ENCODE data around the gene CDH23.

Gene CDH23

DNA sequence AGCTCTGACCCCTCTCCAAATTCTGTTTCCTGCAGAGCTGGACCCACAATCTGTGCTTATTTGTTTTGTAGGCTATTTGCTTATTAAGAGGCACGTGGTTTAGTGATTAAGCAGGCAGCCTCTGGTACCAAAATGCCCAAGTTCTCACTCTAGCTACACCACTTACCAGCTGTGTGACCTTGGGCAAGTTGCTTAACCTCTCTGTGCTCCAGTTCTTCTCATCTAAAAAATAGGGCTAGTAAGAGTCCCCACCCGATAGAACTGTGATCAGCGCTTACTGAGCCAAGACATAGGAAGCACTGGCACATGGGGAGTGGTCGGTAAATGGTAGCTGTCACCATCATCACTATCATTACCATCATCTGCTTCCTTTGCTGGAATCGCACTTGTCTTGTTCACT, 302.0 kb downstream of the CDH23 start:
- no peak for TF ChIP-seq JUND (IDR thresholded peaks at IDR 0.05; ENCODE audit: low read depth)
- in situ Hi-C loops (cut with HindIII; ENCODE audit: low pct_unique_long_range_greater_than_20kb, low sequenced_read_pairs), result no loop called here
- DNase-seq (ENCODE audit: low read depth in 1 of 2, low spot score in 1 of 2), result no peak

DNA sequence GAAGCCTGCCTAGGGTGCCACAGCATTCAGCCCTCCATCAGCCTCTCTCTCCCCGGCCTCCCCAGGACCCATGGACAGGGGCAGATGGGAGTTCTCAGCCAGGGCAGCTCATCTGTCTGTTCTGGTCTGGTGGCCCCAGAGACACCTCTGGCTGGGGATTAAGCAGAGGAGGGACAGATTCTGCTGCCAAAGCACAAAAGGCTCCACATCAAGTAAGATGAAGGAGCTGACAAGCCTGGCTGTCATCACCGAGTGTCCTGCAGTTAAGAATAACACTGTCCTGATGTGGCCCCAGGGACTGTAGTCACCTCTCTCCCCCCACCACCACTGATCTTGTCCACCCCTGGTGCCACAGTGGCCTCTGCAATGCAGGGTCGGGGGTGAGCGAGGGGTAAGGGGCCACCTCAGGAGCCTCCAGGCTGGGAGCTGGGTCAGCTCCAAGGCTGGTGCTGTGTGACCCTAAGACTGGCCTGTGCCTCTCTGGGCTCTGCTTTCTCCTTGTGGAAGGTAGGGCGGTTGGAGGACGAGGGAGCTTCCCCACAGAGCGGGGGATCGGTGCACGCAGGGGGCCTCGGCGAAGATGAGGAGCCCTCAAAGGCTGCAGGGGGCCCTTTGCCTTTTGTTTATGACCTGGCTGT, 304.1 kb downstream of the CDH23 start:
- DNase-seq (ENCODE audit: low read depth in 1 of 2, low spot score in 1 of 2), result no peak
- TF ChIP-seq JUND (IDR thresholded peaks at IDR 0.05; ENCODE audit: low read depth), result no peak
- in situ Hi-C loops (cut with HindIII; ENCODE audit: low pct_unique_long_range_greater_than_20kb, low sequenced_read_pairs), result no loop called here

DNA sequence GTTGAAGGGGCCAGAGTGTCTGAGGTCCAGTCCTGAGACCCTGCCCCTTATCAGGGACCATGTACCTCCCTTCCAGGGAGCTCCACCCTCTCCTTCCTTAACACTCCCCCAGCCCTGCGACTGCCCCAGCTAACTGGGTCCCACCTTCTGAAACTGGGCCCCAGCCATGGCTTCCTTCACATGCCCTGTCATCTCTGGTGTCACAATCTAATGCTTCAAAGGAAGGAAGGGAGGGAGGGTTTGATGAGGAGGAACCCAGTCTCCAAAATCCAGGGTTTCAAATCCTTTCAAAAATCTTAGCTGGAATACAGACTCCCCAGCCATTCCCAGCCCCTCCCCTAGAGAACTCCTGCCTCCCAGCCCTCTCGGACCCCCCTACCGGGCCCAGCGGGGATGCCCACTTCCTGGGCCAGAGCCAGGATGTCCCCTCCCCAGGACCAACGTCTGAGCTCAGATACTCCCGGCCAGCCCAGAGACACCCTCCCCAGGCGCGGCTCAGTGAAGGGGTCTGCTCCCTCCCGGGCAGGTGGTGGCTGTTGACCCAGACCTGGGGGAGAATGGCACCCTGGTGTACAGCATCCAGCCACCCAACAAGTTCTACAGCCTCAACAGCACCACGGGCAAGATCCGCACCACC, 304.9 kb downstream of the CDH23 start:
- DNase-seq (ENCODE audit: low read depth in 1 of 2, low spot score in 1 of 2), result no peak
- in situ Hi-C loops (cut with HindIII; ENCODE audit: low pct_unique_long_range_greater_than_20kb, low sequenced_read_pairs), result no loop called here
- no peak for TF ChIP-seq JUND (IDR thresholded peaks at IDR 0.05; ENCODE audit: low read depth)

DNA sequence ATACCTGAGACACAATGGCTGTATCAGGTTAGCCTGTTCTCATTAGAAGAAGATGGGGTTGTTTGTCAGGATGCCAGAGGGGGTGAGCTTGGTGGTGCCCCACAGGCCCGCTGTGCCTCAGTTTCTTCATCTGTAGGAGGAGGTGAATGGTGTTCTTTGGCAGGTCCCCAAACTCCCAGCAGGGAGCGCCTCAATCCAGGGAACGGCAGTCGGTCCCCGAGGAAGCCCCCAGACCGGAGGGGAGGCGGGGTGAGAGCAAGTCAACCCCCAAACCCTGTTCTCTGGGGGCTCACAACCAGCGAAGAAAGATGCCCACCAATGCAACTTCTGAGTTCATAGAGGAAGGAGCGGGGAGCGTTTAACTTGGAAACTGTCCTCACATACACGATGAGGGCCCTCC, 306.9 kb downstream of the CDH23 start:
- in situ Hi-C loops (cut with HindIII; ENCODE audit: low pct_unique_long_range_greater_than_20kb, low sequenced_read_pairs), result no loop called here
- TF ChIP-seq JUND (IDR thresholded peaks at IDR 0.05; ENCODE audit: low read depth), result no peak

DNA sequence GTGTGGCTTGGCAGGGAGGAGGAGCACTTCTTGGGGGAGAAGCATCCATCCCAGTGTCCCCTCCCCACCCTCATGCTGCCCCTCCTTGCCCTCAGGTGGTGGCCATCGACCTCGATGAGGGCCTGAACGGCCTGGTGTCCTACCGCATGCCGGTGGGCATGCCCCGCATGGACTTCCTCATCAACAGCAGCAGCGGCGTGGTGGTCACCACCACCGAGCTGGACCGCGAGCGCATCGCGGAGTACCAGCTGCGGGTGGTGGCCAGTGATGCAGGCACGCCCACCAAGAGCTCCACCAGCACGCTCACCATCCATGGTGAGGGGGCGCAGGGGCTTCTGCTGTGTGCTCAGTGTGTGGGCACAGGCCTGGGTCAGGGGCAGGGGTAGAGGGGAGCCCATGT, 308.1 kb downstream of the CDH23 start:
- no peak for TF ChIP-seq JUND (IDR thresholded peaks at IDR 0.05; ENCODE audit: low read depth)
- in situ Hi-C loops (cut with HindIII; ENCODE audit: low pct_unique_long_range_greater_than_20kb, low sequenced_read_pairs), result no loop called here
- no peak for DNase-seq (ENCODE audit: low read depth in 1 of 2, low spot score in 1 of 2)

More for the DNA sequence above, 306.9 kb downstream of the CDH23 start:
- no peak for DNase-seq (ENCODE audit: low read depth in 1 of 2, low spot score in 1 of 2)

DNA sequence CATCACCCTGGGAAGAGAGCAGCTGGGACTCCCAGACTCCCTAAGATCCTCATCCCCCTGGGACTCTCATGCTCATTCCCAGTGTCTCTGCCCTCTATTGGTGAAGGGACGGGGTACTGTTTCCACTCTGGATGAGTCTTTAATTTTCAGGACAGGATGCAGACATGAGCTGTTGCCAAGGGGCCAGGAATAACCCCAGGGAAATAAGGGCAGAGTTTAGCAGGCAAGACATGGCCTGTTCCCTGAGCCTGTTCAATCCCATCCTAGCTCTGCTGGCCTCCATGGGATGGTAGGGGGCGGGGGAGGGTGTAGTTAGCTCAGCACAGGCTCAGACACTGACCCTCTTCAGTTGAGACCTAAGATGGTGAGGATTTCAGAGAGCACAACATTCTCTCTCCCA, 308.9 kb downstream of the CDH23 start:
- in situ Hi-C loops (cut with HindIII; ENCODE audit: low pct_unique_long_range_greater_than_20kb, low sequenced_read_pairs), result no loop called here
- no peak for TF ChIP-seq JUND (IDR thresholded peaks at IDR 0.05; ENCODE audit: low read depth)
- no peak for DNase-seq (ENCODE audit: low read depth in 1 of 2, low spot score in 1 of 2)

DNA sequence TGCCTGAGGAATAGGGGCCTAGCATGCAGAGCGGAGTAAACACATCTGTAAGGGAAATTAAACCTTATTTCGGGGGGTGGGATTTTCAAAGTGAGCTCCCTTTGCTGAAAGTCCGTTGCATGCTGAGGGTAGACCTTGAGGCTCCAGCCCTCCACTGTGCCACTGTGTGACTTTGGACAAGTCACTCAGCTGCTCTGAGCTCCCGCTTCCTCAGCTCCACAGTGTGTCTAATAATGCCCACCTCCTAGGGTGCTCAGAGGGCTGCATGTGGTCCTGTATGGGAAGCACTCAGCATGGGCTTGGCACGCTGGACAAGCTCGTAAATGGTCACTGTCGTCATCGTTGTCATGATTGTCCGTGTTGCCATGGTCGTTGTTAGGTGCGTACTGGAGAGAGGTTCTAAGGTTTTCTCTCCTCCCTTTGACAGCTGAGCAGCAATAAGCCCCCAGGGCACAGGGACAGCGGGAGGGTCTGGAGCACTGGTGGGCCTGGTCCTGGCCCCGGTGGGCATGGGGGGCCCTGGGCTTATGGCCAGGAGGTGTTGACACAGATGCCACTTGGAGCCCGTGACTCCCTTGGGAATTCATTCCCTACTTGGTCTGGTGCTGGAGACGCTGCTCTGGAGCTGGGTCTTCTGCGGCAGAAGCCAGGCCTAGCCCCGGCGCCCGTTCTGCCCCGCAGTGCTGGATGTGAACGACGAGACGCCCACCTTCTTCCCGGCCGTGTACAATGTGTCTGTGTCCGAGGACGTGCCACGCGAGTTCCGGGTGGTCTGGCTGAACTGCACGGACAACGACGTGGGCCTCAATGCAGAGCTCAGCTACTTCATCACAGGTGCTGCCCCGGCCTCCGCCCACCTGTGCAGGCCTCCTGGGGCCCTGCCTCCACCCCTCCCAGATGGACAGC, 309.7 kb downstream of the CDH23 start:
- in situ Hi-C loops (cut with HindIII; ENCODE audit: low pct_unique_long_range_greater_than_20kb, low sequenced_read_pairs), result no loop called here
- DNase-seq (ENCODE audit: low read depth in 1 of 2, low spot score in 1 of 2), result no peak
- TF ChIP-seq JUND (IDR thresholded peaks at IDR 0.05; ENCODE audit: low read depth), result no peak

DNA sequence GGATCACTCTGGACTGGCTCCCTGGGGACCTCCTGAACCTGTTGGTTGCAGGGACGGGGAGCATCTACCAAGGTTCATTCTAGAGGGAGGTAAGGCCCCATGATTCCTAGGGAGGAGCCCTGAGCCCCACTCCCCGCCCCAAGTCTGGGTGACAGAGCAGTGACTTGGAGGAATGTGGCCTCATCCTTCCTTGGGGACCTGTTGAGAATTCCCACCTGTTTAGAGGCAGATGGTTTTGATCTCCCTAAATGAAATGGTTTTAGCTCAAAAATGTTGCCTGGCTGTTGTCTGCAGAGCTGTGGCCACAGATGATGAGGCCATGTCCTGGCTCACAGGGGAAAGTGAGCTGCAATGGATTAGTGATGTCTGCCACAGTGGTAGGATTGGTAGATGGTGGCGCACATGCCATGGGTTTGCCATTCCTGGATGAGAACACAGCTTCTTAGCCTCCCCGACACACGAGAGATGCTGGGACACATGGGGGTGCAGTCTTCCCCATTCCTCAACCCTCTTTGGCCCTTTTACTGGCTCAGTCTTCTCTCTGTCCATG, 310.6 kb downstream of the CDH23 start:
- in situ Hi-C loops (cut with HindIII; ENCODE audit: low pct_unique_long_range_greater_than_20kb, low sequenced_read_pairs), result no loop called here
- no peak for TF ChIP-seq JUND (IDR thresholded peaks at IDR 0.05; ENCODE audit: low read depth)
- DNase-seq (ENCODE audit: low read depth in 1 of 2, low spot score in 1 of 2), result no peak

DNA sequence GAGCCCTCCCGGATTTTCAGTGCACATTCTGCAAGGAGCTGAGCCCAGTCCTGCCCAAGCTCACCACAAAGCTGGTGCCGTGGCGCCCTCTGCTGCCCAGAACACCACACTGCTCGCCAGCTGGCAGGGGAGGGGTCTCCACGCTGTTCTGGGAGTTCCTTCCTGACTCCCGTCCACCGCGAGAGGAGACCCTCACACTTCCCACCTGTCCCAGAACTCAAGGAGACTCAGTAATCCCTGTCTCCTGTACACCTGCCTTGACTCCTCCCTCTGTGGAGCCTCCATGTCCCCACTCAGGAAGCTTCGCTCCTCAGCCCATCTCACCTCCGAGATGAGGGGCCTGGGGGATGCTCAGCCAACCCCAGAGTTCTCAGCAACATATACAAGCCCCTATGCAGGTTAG, 311.6 kb downstream of the CDH23 start:
- no peak for TF ChIP-seq JUND (IDR thresholded peaks at IDR 0.05; ENCODE audit: low read depth)
- in situ Hi-C loops (cut with HindIII; ENCODE audit: low pct_unique_long_range_greater_than_20kb, low sequenced_read_pairs), result no loop called here
- DNase-seq (ENCODE audit: low read depth in 1 of 2, low spot score in 1 of 2), result peak in 1 of 2 experiments; percentile 25

DNA sequence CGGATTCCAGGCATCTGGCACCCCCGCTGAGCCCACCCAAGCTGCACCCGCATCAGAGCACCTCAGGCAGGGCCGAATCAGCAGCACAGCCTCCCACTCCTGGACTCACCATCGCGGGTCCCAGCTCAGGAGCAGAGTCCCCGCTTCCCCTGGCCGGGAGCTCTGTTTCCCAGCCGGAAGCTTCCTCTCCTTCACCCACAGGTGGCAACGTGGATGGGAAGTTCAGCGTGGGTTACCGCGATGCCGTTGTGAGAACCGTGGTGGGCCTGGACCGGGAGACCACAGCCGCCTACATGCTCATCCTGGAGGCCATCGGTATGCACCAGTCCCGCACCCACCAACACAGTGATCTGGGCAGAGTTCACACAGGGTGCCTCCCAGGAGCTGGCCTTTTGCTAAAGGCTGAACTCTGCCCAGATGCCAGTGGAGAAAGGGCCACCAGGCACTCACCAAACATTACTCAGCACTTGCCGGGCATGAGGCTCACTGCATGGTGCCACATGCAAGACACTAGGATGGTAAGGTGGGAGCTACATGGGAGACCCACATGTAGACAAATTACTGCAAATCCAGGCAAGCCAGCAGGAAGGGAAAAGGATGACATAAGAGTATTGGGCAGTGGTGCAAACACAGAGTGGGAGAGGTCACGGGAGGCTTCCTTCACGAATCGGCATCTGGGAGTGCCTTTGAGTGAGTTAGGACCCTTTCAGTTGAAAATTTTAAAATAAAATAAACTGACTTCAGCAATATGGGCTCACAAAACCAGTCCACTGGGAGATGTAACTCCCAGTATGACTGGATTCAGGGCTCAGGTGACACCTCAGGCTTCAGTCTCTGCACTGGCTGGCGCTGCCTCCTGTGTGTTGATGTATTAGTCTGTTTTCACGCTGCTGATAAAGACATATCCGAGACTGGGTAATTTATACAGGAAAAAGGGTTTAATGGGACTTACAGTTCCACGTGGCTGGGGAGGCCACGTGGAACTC, 312.5 kb downstream of the CDH23 start:
- DNase-seq (ENCODE audit: low read depth in 1 of 2, low spot score in 1 of 2), result no peak
- in situ Hi-C loops (cut with HindIII; ENCODE audit: low pct_unique_long_range_greater_than_20kb, low sequenced_read_pairs), result no loop called here
- no peak for TF ChIP-seq JUND (IDR thresholded peaks at IDR 0.05; ENCODE audit: low read depth)

DNA sequence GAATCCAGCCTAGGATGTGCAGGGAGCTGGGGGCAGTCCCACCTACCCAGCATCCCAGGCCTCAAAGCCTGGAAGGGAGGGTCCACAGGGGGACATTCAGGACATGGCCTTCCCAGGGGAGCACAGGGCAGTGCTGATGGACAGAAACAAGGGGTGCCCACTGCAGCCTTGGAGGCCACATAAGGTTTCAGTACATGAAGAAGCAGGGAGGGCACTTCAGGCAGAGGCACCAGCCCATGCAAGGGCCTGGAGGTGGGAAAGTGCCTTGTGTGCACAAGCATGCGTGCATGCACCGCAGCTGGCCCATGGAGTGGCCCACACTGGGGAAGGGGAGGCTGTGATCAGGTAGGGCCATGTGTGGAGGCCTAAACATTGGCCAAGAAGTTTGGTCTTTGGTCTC, 313.8 kb downstream of the CDH23 start:
- in situ Hi-C loops (cut with HindIII; ENCODE audit: low pct_unique_long_range_greater_than_20kb, low sequenced_read_pairs), result no loop called here
- TF ChIP-seq JUND (IDR thresholded peaks at IDR 0.05; ENCODE audit: low read depth), result no peak
- no peak for DNase-seq (ENCODE audit: low read depth in 1 of 2, low spot score in 1 of 2)

Data from T47D (cell line).